ENCODE measurements around the gene EMILIN1. TPM values are rescaled to one million over a fixed set of nuclear protein-coding genes. Genes with fewer than 3 reads are reported as not detected.

EMILIN1 gene
- total RNA-seq, 1 donor, result 144 TPM

GRCh38 chr2:27091746-27092695 is 13.6 kb downstream of the EMILIN1 start:
- TF ChIP-seq, protein P1, sequence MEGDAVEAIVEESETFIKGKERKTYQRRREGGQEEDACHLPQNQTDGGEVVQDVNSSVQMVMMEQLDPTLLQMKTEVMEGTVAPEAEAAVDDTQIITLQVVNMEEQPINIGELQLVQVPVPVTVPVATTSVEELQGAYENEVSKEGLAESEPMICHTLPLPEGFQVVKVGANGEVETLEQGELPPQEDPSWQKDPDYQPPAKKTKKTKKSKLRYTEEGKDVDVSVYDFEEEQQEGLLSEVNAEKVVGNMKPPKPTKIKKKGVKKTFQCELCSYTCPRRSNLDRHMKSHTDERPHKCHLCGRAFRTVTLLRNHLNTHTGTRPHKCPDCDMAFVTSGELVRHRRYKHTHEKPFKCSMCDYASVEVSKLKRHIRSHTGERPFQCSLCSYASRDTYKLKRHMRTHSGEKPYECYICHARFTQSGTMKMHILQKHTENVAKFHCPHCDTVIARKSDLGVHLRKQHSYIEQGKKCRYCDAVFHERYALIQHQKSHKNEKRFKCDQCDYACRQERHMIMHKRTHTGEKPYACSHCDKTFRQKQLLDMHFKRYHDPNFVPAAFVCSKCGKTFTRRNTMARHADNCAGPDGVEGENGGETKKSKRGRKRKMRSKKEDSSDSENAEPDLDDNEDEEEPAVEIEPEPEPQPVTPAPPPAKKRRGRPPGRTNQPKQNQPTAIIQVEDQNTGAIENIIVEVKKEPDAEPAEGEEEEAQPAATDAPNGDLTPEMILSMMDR (IDR thresholded peaks at IDR 0.05; ENCODE audit: insufficient read depth, low read depth, low read length), result no peak

GRCh38 chr2:27092696-27093429 is 14.4 kb downstream of the EMILIN1 start:
- DNase-seq (ENCODE audit: low read depth), result no peak
- TF ChIP-seq, protein P1 (IDR thresholded peaks at IDR 0.05; ENCODE audit: insufficient read depth, low read depth, low read length), result no peak
- no peak overlapping the region for H3K4me3 ChIP-seq (ENCODE audit: low read depth, low read length)

More at GRCh38 chr2:27091746-27092695, 13.6 kb downstream of the EMILIN1 start:
- no peak for DNase-seq (ENCODE audit: low read depth)
- H3K4me3 ChIP-seq (ENCODE audit: low read depth, low read length), result no peak overlapping the region

GRCh38 chr2:27093430-27094352 is 15.3 kb downstream of the EMILIN1 start:
- H3K4me3 ChIP-seq (ENCODE audit: low read depth, low read length), result no peak overlapping the region
- TF ChIP-seq, protein P1 (IDR thresholded peaks at IDR 0.05; ENCODE audit: insufficient read depth, low read depth, low read length), result no peak
- DNase-seq (ENCODE audit: low read depth), result no peak

DNA sequence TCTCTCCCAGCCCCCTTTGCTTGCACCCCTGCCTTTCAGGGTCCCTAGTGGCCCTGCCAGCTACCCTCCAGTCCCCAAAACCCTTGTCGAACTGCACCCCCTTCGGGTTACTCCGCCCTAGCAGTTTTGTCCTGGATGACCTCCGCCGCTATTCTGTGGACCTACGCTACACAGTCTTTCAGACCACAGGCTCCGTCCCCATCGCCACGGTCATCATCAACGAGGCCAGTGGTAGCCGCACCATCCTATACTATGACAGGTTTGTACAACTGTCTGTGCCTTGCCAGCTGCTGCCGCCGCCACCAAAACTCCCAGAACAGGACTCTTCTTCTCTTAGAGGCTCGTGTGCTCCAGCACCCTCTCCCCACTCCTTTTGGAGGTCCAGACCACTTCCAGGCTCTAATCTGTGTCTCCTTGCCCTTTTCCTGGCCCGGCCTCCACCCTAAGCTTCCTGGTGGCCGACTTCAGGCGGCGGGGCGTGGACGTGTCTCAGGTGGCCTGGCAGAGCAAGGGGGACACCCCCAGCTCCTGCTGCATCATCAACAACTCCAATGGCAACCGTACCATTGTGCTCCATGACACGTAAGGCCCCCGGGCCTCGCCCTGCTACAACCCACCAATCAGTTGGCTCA is 16.1 kb downstream of the EMILIN1 start:
- TF ChIP-seq, protein P1 (IDR thresholded peaks at IDR 0.05; ENCODE audit: insufficient read depth, low read depth, low read length), result no peak
- no peak overlapping the region for H3K4me3 ChIP-seq (ENCODE audit: low read depth, low read length)
- DNase-seq (ENCODE audit: low read depth), result no peak

GRCh38 chr2:27095427-27095744 is 17.0 kb downstream of the EMILIN1 start:
- TF ChIP-seq, protein P1 (IDR thresholded peaks at IDR 0.05; ENCODE audit: insufficient read depth, low read depth, low read length), result no peak
- no peak for DNase-seq (ENCODE audit: low read depth)
- no peak overlapping the region for H3K4me3 ChIP-seq (ENCODE audit: low read depth, low read length)

All from fibroblast of villous mesenchyme (primary cell).